Ishikawa (cell line): Measurements from ENCODE around the gene MKLN1.

Experiments used
- CEBPB ChIP-seq: IDR thresholded peaks from 2 replicates; pipeline ENCODE4 v1.6.1; 2012
- CREB1 ChIP-seq: IDR thresholded peaks from 2 replicates; pipeline ENCODE4 v1.6.1; 2012; ENCODE audit warnings: low read depth
- EGR1 ChIP-seq: IDR thresholded peaks from 2 replicates; pipeline ENCODE4 v1.6.1; 2012
- EP300 ChIP-seq: IDR thresholded peaks from 2 replicates; pipeline ENCODE4 v1.6.1; 2012; ENCODE audit warnings: borderline replicate concordance
- FOXM1 ChIP-seq: IDR thresholded peaks from 2 replicates; pipeline ENCODE4 v1.6.1; 2012; ENCODE audit warnings: low read depth, borderline replicate concordance
- NFIC ChIP-seq: IDR thresholded peaks from 2 replicates; pipeline ENCODE4 v1.6.1; 2012
- RAD21 ChIP-seq: IDR thresholded peaks from 2 replicates; pipeline ENCODE4 v1.6.1; 2012; ENCODE audit warnings: low read depth
- TAF1 ChIP-seq: IDR thresholded peaks from 2 replicates; pipeline ENCODE4 v1.6.1; 2012; ENCODE audit warnings: low read depth, mild to moderate bottlenecking
- TCF12 ChIP-seq: IDR thresholded peaks from 2 replicates; pipeline ENCODE4 v1.6.1; 2012; ENCODE audit warnings: low read depth
- TEAD4 ChIP-seq: IDR thresholded peaks from 2 replicates; pipeline ENCODE4 v1.6.1; 2012
- YY1 ChIP-seq: IDR thresholded peaks from 2 replicates; pipeline ENCODE4 v1.6.1; 2012; ENCODE audit warnings: low read depth
- ZBTB7A ChIP-seq: IDR thresholded peaks from 2 replicates; pipeline ENCODE4 v1.6.1; 2012; ENCODE audit warnings: low read depth
- TF ChIP-seq, protein P1 (sequence below): IDR thresholded peaks from 2 replicates; pipeline ENCODE4 v1.6.1; 2012; ENCODE audit warnings: low read depth, mild to moderate bottlenecking
- TF ChIP-seq, protein P2 (sequence below): IDR thresholded peaks from 2 replicates; pipeline ENCODE4 v1.6.1; 2012
- TF ChIP-seq, protein P3 (sequence below): IDR thresholded peaks from 2 replicates; pipeline ENCODE4 v1.6.1; 2012

The MKLN1 gene

DNA sequence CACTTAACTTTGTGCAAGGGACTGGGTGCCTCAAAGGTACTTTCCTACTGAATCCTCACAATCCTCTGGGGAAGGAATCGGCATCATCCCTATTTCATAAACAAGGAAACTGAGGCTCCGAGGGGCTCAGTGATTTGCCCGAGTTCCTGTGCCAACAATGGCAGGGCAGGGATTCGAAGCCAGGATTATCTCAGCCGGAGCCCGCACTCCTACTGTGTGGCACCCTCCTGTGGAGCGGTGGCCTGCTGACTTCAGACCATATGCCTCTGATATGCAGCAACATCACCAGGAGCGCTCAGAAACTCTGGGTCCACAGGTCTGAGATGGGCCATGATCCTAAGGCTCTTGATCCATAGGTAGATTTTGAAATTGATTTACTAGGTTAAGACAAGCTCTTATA is 182.1 kb downstream of the MKLN1 start:
- TF ChIP-seq TAF1 (no peak), TCF12 (no peak), EP300 (peak; percentile 42; the same call in 1 of the 2 replicates), NFIC (peak; percentile 42)

DNA sequence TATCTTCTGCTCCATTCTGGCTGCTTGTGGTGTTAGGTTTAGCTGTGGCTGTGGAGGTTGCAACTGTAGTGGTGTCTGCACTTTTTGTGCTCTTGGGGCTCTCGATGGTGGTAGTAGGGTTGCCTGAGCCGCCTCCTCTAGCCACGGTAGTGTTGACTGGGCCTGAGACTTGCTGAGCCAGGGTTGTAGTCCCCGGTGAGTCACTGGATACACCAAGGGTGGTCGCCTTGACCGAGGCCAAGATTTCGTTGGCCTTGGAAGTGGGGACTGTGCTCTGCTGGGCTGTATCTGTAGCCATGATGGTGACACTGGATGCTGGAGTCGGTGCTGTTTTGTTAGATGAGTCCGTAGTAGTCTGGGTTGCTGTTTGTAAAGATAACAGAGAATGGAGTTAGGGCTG is 183.4 kb downstream of the MKLN1 start:
- TF ChIP-seq TEAD4 (no peak), TAF1 (no peak), TCF12 (no peak), EP300 (no peak), CREB1 (no peak), RAD21 (no peak), ZBTB7A (no peak), FOXM1 (no peak), YY1 (no peak)
- TF ChIP-seq, protein P1, sequence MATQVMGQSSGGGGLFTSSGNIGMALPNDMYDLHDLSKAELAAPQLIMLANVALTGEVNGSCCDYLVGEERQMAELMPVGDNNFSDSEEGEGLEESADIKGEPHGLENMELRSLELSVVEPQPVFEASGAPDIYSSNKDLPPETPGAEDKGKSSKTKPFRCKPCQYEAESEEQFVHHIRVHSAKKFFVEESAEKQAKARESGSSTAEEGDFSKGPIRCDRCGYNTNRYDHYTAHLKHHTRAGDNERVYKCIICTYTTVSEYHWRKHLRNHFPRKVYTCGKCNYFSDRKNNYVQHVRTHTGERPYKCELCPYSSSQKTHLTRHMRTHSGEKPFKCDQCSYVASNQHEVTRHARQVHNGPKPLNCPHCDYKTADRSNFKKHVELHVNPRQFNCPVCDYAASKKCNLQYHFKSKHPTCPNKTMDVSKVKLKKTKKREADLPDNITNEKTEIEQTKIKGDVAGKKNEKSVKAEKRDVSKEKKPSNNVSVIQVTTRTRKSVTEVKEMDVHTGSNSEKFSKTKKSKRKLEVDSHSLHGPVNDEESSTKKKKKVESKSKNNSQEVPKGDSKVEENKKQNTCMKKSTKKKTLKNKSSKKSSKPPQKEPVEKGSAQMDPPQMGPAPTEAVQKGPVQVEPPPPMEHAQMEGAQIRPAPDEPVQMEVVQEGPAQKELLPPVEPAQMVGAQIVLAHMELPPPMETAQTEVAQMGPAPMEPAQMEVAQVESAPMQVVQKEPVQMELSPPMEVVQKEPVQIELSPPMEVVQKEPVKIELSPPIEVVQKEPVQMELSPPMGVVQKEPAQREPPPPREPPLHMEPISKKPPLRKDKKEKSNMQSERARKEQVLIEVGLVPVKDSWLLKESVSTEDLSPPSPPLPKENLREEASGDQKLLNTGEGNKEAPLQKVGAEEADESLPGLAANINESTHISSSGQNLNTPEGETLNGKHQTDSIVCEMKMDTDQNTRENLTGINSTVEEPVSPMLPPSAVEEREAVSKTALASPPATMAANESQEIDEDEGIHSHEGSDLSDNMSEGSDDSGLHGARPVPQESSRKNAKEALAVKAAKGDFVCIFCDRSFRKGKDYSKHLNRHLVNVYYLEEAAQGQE, result no peak
- TF ChIP-seq, protein P2, sequence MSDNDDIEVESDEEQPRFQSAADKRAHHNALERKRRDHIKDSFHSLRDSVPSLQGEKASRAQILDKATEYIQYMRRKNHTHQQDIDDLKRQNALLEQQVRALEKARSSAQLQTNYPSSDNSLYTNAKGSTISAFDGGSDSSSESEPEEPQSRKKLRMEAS, result no peak

DNA sequence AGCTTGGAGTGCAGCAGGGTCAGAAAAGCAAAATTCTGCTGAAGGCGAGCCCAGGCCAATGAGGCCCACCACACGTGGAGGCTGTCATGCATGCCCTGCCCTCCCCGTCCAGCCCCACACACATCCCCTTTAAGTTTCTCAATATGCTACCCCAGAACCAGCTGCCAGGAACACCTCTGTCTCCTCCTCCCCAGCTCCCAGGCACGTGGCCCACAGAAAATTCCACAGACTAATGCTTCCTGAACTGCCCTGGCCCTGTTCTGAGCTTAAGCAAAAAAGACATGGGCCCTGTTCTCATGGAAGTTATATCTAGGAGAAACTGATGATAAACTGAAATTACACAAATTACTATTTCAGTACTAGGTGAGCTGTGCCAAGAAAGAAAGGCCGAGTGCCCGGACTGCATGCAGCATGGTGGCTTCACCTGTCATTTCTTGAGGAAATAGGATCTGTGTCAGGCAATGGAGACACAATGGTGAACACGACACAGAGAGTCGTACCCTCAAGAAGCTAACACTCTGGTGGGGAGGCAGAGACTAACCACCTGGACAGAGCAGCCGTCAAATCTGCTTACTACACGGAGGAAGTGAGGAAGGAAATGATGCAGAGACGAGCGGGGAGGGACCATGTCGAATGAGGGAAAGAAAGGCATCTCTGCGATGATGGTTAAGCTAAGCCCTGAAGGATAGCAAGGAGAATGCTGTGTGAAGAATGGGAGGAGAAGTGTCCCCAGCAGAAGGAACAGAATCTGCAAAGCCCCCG is 184.3 kb downstream of the MKLN1 start:
- no peak for TF ChIP-seq EP300
- TF ChIP-seq, protein P3, sequence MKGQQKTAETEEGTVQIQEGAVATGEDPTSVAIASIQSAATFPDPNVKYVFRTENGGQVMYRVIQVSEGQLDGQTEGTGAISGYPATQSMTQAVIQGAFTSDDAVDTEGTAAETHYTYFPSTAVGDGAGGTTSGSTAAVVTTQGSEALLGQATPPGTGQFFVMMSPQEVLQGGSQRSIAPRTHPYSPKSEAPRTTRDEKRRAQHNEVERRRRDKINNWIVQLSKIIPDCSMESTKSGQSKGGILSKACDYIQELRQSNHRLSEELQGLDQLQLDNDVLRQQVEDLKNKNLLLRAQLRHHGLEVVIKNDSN, result peak; percentile 47; the same call in 1 of the 2 replicates
- TF ChIP-seq, protein P2, result 0 out of 2 replicates have a peak, but pooled peaks have one; percentile 17

DNA sequence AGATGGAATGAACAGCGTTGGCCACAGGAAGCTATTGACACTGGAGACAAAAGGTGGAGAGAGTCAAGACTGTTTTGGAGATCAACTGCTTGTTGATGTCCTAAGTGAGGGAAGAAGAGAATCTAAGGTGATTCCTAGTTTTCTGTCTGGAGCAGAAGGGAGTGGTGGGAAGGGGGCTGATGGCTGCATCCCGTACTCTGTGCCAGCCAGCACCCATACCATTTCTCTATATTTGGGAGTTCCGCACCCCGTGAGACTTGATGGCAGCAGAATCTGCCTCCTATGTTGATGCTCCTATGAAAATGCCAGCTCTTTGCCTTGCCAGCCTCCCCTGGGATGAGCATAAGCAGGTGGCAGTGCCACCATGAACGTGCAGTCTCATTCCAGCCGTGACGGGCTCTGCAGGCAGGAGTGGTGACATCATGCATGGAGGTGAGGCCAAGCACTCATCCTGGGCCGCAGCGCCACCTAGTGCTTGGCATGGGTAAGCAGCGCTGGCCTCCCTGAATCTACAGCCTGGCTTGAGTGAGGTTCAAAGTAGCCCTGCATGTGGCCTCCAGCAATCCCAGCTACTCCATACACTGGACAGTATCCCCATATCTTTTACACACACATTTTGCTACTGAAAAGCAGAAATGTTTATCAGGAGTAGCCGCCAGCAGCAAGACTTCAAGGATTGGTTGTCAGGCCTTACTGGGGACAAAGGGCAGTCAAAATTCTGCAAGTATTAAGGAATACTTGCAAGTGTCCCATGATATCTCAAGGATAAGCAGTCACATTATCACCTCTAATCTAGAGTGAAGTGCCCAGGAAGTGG is 185.8 kb downstream of the MKLN1 start:
- TF ChIP-seq NFIC, result peak; percentile 62
- TF ChIP-seq CREB1, result no peak
- peak; percentile 59 for TF ChIP-seq YY1
- no peak for TF ChIP-seq FOXM1
- peak; percentile 74 for TF ChIP-seq RAD21
- peak; percentile 92 for TF ChIP-seq TEAD4
- TF ChIP-seq, protein P2, result peak; percentile 79
- peak; percentile 21; the same call in 1 of the 2 replicates for TF ChIP-seq EP300

DNA sequence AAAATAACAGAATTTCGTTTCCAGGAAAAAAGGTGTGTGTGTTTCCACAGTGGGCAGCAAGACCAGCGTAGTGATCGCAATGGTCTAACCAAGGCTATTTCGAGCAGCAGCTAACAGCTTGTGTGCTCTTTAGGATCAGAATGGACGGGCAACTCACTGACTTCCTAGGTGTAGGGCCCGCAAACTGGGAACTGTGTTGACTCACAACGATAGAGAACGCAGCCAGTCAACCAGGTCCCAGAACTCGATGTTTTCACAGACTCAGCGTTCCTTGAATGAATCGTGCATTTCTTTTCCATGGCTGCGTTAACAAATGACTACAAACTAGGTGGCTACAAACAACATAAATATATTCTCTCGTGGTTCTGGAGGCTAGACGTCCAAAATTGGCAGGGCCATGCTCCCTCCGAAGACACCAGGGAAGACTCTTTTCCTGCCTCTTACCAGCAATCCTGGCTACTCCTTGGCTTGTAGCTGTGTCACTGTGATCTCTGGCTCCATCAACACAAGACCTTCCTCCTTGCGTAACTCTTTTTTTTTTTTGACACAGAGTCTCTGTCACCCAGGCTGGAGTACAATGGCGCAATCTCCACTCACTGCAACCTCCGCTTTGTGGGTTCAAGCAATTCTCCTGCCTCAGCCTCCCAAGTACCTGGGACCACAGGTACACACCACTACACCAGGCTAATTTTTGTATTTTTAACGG is 189.7 kb downstream of the MKLN1 start:
- TF ChIP-seq RAD21 (no peak), CEBPB (peak; percentile 16; the same call in 1 of the 2 replicates)

DNA sequence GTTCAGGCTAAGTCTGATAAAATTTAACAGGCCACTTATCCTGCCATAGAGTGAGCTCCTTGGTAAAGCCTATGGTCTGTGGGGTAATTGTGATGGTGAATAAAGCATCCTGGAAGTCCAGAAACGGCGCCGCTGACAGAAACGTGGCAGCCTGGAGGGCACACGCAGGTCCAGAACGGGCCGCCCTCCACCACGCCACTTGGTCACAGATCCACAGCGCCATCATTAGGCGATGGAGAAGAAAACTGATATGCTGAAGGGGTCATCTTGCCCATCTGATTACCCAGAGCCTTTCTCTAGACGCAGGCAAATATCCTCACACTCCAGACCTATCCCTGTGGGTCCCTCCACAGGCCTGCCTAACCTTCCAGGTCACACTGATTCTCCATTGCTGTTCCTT is 190.9 kb downstream of the MKLN1 start:
- TF ChIP-seq YY1 (no peak), ZBTB7A (no peak), TEAD4 (no peak), TAF1 (no peak), CEBPB (no peak), NFIC (no peak), CREB1 (no peak), FOXM1 (no peak), TCF12 (no peak), EP300 (no peak), RAD21 (no peak), EGR1 (no peak)
- TF ChIP-seq, protein P1, result no peak
- TF ChIP-seq, protein P2, result no peak
- TF ChIP-seq, protein P3, result no peak
